Measurements from ENCODE around the gene FYCO1.
A peak's percentile ranks its signal among the peaks of the same experiment; 100 is the strongest.
"Not testable (repeated sequence)": the region's sequence is repeated elsewhere in the genome, so short reads cannot be mapped to it uniquely, and the experiment has no call there.

The FYCO1 gene

DNA sequence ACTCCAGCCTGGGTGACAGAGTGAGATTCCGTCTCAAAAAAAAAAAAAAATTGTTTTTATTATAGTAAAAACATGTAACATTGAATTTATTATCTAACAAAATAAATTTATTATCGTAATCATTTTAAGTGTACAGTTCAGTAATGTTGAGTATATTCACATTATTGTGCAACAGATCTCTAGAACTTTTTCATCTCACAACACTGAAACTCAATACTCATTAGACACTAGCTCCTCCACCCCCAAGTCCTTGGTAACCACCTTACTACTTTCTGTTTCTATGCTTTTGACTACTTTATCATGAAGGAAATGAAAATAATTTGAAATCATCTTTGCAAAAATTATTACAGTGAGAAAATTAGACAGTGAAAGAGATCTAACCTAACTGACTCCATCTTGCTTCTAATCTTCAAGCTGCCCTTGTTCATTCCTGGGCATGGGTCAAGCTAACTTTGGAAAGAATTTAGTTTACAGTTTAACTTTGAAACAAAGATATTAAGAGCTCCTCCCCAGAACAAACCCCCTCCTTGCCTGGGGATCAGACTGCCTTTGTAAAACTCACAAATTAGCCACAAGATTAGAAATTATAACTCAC, 15.0 kb upstream of the FYCO1 start:
- no peak for DNase-seq (ENCODE audit: low read depth)

DNA sequence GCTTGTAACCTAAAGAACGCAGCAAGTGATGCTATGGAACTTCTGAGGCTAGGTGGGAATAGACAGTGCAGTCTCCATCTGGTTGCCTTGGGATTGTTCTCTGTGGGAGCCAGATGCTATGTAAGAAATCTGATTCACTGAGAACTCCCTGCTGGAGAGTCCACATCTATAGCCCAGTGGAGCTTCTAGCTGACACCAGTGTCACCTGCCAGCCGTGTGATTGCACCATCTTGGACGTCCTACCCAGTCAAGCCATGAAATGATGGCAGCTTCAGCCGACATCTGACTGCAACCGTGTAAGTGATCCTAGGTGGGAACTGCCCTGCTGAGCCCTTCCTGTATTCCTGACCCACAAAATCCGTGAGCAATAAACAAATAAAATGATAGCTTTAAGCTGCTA, 12.4 kb upstream of the FYCO1 start:
- no peak for DNase-seq (ENCODE audit: low read depth)

GRCh38 chr3:46007280-46007679, 11.7 kb upstream of the FYCO1 start:
- DNase-seq (ENCODE audit: low read depth): no peak

- no peak for DNase-seq (ENCODE audit: low read depth)
Observed at GRCh38 chr3:46006238-46007032, 10.8 kb upstream of the FYCO1 start.

DNA sequence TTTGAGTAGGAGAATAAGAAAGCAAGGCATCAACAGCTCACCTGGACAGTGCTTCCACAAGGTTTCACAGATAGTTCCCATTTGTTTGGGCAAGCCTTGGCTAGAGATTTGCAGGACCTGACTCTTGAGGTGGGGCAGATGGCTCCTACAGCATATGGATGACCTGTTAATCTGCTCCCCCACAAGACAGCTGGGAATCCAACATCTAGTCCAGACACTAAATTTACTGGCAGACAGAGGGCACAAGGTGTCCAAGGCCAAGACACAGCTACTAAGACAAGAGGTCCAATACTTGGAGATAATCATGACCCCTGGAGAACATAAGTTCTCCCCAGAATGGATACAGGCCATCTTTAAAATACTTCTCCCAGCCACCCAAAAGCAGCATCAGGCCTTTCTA, 8.1 kb upstream of the FYCO1 start:
- not testable (repeated sequence) for DNase-seq (ENCODE audit: low read depth)

DNA sequence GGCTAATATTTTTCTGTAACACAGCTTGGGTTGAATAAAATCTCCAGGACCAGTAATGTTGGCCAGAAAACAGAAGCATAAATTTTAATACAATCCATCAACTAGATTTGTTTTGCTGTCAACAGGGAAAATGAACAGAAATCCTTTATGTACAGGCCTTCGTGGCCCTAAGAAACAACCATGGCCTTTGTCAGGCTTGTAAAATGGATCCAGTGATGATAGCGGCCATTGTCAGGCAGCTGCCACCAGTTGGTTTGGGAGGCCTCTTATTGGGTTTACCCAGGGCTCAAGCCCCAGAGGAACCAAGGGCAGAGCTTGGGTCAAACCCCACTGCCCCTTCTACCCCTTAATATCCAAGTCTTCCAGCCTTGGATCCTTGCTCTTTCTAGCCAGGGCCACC, 5.6 kb upstream of the FYCO1 start:
- no peak for DNase-seq (ENCODE audit: low read depth)

- DNase-seq (ENCODE audit: low read depth): no peak
Observed at GRCh38 chr3:45997942-45998341, 2.3 kb upstream of the FYCO1 start.

DNA sequence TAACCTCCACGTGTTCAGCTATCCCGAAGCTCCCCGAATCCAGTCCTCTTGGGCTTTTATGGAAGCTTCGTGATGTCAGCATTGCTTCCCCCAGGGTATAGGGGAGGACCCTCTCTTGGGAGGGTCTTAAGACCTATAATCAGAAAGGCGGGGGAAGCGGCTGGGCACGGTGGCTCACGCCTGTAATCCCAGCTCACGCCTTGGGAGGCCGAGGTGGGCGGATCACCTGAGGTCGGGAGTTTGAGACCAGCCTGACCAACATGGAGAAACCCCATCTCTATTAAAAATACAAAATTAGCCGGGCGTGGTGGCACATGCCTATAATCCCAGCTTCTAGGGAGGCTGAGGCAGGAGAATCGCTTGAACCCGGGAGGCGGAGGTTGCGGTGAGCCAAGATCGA, 1.9 kb upstream of the FYCO1 start:
- DNase-seq (ENCODE audit: low read depth): not testable (repeated sequence)

GRCh38 chr3:45994419-45995235, 997 bp downstream of the FYCO1 start:
- peak; percentile 16 for DNase-seq (ENCODE audit: low read depth)

DNA sequence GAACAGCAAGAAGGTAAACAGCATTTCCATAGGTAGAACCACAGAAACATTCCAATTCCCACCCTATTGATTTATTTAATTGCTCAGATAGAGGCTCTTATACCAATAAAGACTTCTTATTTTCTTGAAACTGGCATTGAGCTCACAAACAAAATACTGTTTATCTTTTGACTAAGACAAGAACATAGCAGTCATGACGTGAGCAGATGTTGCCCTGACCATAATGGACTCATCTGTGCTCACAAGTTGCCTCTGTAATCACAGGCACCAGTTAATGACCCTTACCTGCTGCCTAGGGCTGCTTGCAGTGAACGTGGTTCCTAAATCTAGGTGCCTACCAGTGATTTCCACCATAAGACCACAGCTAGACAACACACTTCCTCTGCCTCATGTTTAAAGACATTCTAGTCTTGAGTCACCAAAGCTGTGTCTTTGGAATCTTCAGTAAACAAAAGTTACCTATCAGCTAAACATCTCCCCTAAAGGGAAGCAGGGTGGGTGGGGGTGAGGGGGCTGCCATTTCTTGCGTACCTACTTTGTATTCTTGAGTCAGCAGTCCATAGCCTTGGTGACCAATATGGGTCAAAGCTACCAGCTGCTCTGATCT, 2.1 kb downstream of the FYCO1 start:
- no peak for DNase-seq (ENCODE audit: low read depth)

DNA sequence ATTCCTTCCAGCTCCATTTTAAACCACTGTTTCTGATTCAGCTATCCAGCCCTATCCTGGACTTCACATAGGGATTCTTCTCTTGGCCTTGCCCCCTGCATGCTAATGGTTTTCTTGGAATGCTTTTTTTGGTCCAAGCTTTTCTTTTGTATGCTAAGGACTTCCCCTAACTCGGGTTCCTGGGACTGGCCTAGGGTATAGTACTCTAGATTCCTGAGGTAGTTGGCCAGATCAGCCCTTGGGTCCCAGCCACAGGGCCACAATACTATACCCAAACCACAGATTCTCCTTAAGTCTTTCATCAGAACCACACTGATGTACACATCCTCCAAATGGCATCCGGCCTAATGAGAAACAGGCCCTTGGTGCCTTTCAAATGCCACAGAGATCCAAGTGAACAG, 2.8 kb downstream of the FYCO1 start:
- DNase-seq (ENCODE audit: low read depth): no peak

- no peak for DNase-seq (ENCODE audit: low read depth)
Observed at GRCh38 chr3:45992133-45992729, 3.4 kb downstream of the FYCO1 start.

DNA sequence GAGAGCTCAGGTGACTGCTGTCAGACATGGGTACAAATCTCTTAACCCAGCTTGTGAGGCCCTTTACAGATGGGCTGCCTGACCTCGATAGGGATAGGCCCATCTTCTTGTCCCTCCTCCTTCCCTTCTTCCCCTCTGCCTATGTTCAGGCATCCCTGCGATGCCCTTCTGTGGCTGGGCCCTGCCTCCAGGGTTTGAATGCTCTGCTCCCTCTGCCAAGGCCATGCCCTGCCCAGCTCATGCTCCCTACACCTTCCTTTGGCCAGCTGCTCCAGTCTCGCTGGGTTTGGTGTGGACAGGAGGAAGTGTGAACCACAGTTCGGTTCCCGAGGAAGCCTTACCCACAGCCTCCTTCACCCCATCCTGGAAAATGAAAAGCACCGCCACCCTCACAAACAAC, 4.3 kb downstream of the FYCO1 start:
- DNase-seq (ENCODE audit: low read depth): no peak

GRCh38 chr3:45990181-45990580, 5.4 kb downstream of the FYCO1 start:
- no peak for DNase-seq (ENCODE audit: low read depth)

DNA sequence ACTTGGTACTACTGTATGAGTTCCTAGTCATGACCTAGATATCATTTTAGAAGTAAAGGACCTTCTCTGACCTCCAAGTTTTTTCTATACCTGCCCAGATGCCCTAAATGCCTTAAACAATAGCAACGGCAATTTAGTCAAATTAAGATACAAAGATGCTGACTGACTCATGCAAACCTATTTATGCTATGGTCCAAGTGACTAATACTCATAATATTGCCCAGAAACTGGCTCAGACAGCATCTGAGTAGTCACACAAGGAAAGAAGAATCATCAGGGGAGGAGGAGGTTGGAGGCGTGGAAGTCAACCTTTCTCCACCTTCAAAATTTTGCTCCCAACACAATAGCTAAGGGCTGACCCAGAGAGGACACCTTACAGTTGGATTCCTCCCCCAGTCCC, 6.8 kb downstream of the FYCO1 start:
- DNase-seq (ENCODE audit: low read depth): no peak

DNA sequence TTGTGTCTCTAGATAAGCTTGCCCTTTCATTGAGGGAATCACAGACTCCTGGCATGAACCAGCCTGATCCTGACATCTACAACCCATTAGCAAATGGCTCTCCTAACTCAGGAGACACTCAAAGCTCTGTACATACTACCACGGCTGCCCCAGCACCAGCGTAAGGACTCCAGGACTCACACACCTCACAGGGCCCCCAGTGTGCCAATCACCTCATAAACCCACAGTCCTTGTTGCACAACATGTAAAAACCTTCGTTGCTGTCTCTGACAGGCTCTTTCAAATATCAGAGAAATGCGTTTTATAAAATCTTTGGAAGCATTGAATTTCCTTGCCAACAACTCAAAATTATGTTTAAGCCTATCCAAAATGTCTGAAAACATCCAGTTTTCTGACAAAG, 7.3 kb downstream of the FYCO1 start:
- DNase-seq (ENCODE audit: low read depth): no peak

GRCh38 chr3:45987368-45988291, 8.0 kb downstream of the FYCO1 start:
- DNase-seq (ENCODE audit: low read depth): no peak

DNA sequence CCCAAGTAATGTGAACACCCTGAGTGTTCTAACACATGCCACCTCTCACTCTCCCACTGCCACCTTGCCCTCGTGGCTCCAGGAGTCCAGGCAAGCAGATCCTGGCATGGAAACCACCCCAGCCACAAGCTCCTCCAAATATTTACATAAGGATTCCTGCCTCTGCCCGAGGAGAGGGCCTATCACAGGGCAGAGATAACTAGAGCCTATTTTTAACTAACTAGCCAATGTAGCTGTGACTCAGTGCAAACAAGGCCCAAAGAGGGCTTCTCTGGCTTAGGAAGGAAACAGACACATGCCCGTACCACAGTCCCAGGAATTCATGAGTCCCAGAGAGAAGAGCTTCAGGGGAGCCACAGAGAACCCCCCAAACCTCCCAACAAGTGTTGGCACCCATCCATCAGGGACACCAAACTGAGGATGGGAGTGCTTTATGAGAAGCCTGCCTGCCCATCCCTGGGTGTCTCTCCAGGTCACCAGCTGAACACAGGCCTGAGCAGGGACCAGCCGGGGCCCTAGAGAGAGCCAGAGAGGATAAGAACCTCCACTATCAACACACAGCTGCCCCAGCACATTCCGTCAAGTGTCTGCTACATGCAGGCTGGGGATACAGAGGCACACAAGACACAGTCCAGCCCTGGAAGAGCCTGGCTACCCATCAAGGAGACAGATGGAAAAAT, 9.2 kb downstream of the FYCO1 start:
- no peak for DNase-seq (ENCODE audit: low read depth)

GRCh38 chr3:45985532-45986302, 9.9 kb downstream of the FYCO1 start:
- no peak for DNase-seq (ENCODE audit: low read depth)
